CD4-positive, alpha-beta memory T cell (primary cell): Measurements from ENCODE around the gene NEUROD1. TPM values are rescaled to one million over a fixed set of nuclear protein-coding genes. Genes with fewer than 3 reads are reported as not detected.

Source experiments
- CTCF ChIA-PET: fragments of 350-600 bp; sonication (Branson Sonifier 250); formaldehyde crosslinking; loops from one replicate; lab custom pipeline; 2021; ENCODE audit warnings: inconsistent platforms; ENCODE audit not compliant: partially characterized antibody; lab: Charles Lee
- POLR2A ChIA-PET: fragments of 350-600 bp; sonication (Branson Sonifier 250); formaldehyde crosslinking; loops from one replicate; lab custom pipeline; 2021; ENCODE audit not compliant: partially characterized antibody; lab: Charles Lee
- DNase-seq, 5 donors: peaks; one replicate each; pipeline versions ENCODE4 v3.0.0 to v3.0.0-alpha.2; 2020 to 2022; ENCODE audit warnings: mixed read lengths in 1 of 5
- H3K27ac ChIP-seq: one replicate; pipeline ENCODE4 v1.7.0; 2013; ENCODE audit warnings: low read depth, low read length
- H3K27me3 ChIP-seq: 2 replicates; pipeline ENCODE4 v1.7.0; 2013; ENCODE audit warnings: mild to moderate bottlenecking, low read length, moderate library complexity; ENCODE audit not compliant: insufficient read depth
- H3K36me3 ChIP-seq: 2 replicates; pipeline ENCODE4 v1.7.0; 2013; ENCODE audit warnings: mild to moderate bottlenecking, low read length, moderate library complexity; ENCODE audit not compliant: insufficient read depth
- H3K4me1 ChIP-seq: 2 replicates; pipeline ENCODE4 v1.7.0; 2013; ENCODE audit warnings: mild to moderate bottlenecking, low read length, moderate library complexity; ENCODE audit not compliant: insufficient read depth
- H3K4me3 ChIP-seq, 2 donors: one replicate each; pipeline ENCODE4 v1.7.0; 2013; ENCODE audit warnings: low read length in 2 of 2, mild to moderate bottlenecking in 1 of 2
- H3K9me3 ChIP-seq, 2 donors: one replicate each; pipeline ENCODE4 v1.7.0; 2013; ENCODE audit warnings: low read length in 2 of 2, control low read depth in 1 of 2; ENCODE audit not compliant: control insufficient read depth in 1 of 2
- H3K27ac Mint-ChIP-seq, 7 donors: one replicate each; pipeline ENCODE4 v1.8.0; 2020 to 2021; ENCODE audit warnings: mixed read lengths in 7 of 7, mild to moderate bottlenecking in 6 of 7, inconsistent platforms in 3 of 7, moderate library complexity in 3 of 7
- H3K27me3 Mint-ChIP-seq, 2 donors: one replicate each; pipeline ENCODE4 v1.8.0; 2020 to 2021; ENCODE audit warnings: mixed read lengths in 2 of 2
- H3K36me3 Mint-ChIP-seq, 2 donors: one replicate each; pipeline ENCODE4 v1.8.0; 2020 to 2021; ENCODE audit warnings: mixed read lengths in 2 of 2, inconsistent platforms in 1 of 2, mild to moderate bottlenecking in 1 of 2
- H3K4me1 Mint-ChIP-seq, 4 donors: one replicate each; pipeline ENCODE4 v1.8.0; 2020 to 2021; ENCODE audit warnings: mixed read lengths in 4 of 4, mild to moderate bottlenecking in 1 of 4
- H3K4me3 Mint-ChIP-seq, 8 donors: one replicate each; pipeline ENCODE4 v1.8.0; 2020 to 2021; ENCODE audit warnings: mixed read lengths in 8 of 8, mild to moderate bottlenecking in 7 of 8, moderate library complexity in 6 of 8, inconsistent platforms in 3 of 8
- H3K9me3 Mint-ChIP-seq, 8 donors: one replicate each; pipeline ENCODE4 v1.8.0; 2020 to 2021; ENCODE audit warnings: mixed read lengths in 8 of 8, mild to moderate bottlenecking in 5 of 8, inconsistent platforms in 3 of 8, moderate library complexity in 1 of 8
- intact Hi-C: fragments of 100-400 bp; cut with micrococcal nuclease; formaldehyde crosslinking; loops from one replicate; pipeline ENCODE4 v1.15.1; 2023
- polyA plus RNA-seq, 2 donors: library from polyadenylated mRNA; unstranded; fragments of 300-500 nt; fragmentation: Illumina TruSeq; gene quantifications; one replicate each; pipeline ENCODE4 v1.2.3, GENCODE V29; 2021
- total RNA-seq, 2 experiments: library from RNA; stranded (reverse); gene quantifications; one replicate each; pipeline ENCODE4 v1.2.3, GENCODE V29; 2021

NEUROD1 gene
- total and polyA plus RNA-seq, 4 experiments from 2014 or later, result not detected

DNA sequence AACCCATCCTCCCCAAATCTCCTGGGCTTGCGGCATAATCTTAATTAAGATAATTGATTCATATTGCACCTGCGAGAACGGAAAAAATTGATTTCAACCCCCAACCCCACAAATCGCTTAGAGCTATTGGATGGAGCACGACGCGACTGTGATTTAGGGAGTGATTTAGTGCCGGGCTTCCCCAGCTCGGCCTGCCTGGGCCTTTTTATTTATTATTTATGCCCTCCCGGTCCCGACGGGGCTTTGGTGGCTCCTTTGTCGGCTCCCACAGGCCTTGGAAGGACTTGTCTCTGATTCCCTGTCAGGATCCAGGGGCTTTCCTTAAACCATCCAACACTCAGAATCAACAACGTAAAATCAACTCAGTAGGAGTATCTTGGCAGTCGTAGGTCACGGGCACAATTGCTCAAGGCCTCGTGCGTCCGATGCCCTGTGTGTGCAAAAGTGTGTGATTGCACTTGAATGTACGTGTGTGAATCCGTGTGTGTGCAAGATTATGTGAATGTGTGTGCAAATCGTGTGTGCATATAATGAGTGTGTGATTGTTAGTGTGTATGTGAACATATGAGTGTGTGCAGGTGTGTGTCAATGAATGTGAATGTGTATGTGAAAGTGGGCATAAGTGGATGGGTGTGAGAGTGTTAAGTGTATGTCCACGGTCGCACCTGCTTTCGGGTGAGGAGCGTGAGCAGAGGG, 4.3 kb upstream of the NEUROD1 start:
- Histone ChIP-seq H3K36me3 (no peaks in the 10 kb centered on the region), H3K4me1 (peaks cover 41% of the 10 kb centered on the region), H3K4me3 (no peak overlapping the region), H3K27me3 (peaks cover 45% of the 10 kb centered on the region), H3K9me3 (no peaks in the 10 kb centered on the region), H3K27ac (no peak overlapping the region)
- ChIA-PET CTCF (no interaction called here), POLR2A (no interaction called here)
- intact Hi-C loops, result no loop called here
- no peak for DNase-seq
- peak overlapping the region in 3 of 8 donors; percentile 0 to 7 (median 1) for H3K4me3 Mint-ChIP-seq
- H3K27me3 Mint-ChIP-seq, result peaks cover 63 to 64% of the 10 kb centered on the region in 2 donors
- no peak overlapping the region for H3K27ac Mint-ChIP-seq
- peaks cover 0 to 2% of the 10 kb centered on the region in 2 donors for H3K36me3 Mint-ChIP-seq
- H3K4me1 Mint-ChIP-seq, result peaks cover 21 to 40% (median 35%) of the 10 kb centered on the region in 4 donors
- peaks cover 0 to 13% (median 3%) of the 10 kb centered on the region in 8 donors for H3K9me3 Mint-ChIP-seq

DNA sequence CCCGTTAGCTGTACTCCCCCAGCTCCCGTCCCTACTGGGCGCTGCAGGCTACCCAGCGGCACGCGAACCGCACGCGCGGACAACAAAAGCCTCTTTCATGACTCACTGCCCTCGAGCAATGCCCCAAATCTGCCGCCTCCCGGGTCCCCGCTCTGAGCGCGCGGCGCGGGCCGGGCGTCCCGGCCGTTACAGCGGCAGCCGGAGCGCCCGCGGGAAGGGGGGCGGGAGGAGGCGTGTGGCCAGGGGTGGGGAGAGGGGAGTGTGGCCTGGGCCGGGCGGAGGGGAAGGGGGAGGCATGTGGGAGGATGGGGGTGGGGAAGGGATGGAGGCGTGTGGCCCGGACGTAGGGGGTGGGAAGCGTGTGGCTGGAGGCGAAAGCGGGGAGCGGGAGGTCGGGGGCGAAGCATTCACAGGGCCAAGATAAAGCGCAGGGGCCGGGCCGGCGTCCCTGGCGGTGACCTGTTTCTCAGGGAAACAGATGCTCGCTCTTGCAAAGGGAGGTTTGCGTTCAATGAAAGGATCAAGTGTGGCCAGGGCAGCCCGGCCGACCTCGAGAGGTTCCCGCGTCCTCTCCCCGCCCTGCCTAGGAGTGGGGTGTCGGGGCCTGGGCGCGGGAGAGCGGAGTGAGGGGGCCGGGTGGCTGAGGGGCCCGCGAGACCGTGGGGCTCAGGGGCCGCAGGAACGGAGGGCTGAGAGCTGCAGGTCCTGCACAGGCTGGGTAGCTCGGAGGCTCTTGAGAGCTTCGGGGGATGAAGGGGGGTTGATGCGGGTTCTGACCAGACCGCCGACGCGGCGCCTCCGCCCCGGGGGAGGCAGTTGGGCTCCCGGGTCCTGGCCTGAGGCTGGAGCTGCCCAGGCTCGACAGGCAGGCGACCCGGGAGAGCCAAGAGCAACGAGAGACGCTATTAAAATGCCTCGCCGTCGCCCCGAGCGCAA, 3.5 kb upstream of the NEUROD1 start:
- ChIA-PET CTCF (no interaction called here), POLR2A (no interaction called here)
- DNase-seq, result no peak
- Histone ChIP-seq H3K27me3 (peaks cover 50% of the 10 kb centered on the region), H3K4me1 (peaks cover 41% of the 10 kb centered on the region), H3K9me3 (no peaks in the 10 kb centered on the region), H3K27ac (no peak overlapping the region), H3K4me3 (no peak overlapping the region), H3K36me3 (no peaks in the 10 kb centered on the region)
- H3K27ac Mint-ChIP-seq, result peak overlapping the region in 1 of 7 donors; percentile 71
- peaks cover 0 to 21% (median 7%) of the 10 kb centered on the region in 8 donors for H3K9me3 Mint-ChIP-seq
- H3K4me3 Mint-ChIP-seq, result peak overlapping the region in 6 of 8 donors; percentile 43 to 77 (median 70)
- peaks cover 0 to 5% of the 10 kb centered on the region in 2 donors for H3K36me3 Mint-ChIP-seq
- intact Hi-C loops, result no loop called here
- peaks cover 21 to 47% (median 39%) of the 10 kb centered on the region in 4 donors for H3K4me1 Mint-ChIP-seq
- peaks cover 66% of the 10 kb centered on the region in 2 donors for H3K27me3 Mint-ChIP-seq

- Mint-ChIP-seq H3K27ac (no peak overlapping the region), H3K4me3 (peak overlapping the region in 7 of 8 donors; percentile 43 to 77 (median 69)), H3K27me3 (peaks cover 71 to 72% of the 10 kb centered on the region in 2 donors), H3K36me3 (peaks cover 0 to 8% of the 10 kb centered on the region in 2 donors), H3K4me1 (peaks cover 25 to 51% (median 41%) of the 10 kb centered on the region in 4 donors), H3K9me3 (peaks cover under 1 to 26% (median 12%) of the 10 kb centered on the region in 8 donors)
- ChIA-PET POLR2A (no interaction called here), CTCF (no interaction called here)
- intact Hi-C loops, result no loop called here
- Histone ChIP-seq H3K9me3 (no peaks in the 10 kb centered on the region), H3K36me3 (no peaks in the 10 kb centered on the region), H3K27ac (no peak overlapping the region), H3K27me3 (peaks cover 58% of the 10 kb centered on the region), H3K4me3 (no peak overlapping the region), H3K4me1 (peaks cover 41% of the 10 kb centered on the region)
- DNase-seq, result no peak
Measured at GRCh38 chr2:181682795-181683517, 2.6 kb upstream of the NEUROD1 start.

DNA sequence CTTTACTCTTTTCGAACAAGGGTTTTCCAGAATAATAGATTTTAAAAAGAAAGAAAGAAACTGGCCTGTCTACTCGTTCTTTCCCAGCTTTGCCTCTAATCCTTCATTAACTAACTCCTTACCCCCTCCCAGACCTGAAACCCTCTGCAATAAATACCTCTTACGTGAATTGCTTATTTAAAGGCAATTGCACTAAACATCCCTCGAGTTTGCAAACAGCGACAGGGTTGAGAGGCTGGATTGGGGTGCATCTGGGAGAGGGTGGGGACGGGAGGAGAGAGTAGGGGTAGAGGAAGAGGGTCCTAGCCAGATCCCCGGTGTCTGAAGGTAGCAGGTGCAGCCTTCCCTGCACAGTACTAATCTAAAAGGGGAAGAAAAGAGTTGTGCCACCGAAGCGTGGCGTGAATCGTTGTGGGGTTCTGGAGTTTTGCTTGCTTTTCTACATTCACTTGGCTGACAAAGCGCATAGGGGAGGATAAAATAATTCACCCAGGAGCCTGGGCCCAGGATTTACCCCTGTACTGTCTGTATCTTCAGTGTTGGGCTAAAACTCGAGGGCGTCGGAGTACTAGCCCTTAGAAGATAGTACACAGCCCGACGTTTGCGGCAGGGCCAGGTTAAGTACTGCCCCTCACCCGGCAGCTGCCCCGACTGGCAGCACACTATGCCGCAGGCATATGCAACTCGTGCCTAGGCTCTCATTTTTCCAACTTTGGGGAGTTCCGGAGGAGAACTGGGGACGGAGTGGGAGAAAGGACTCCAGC, 1.9 kb upstream of the NEUROD1 start:
- Histone ChIP-seq H3K27ac (no peak overlapping the region), H3K27me3 (peaks cover 64% of the 10 kb centered on the region), H3K9me3 (no peaks in the 10 kb centered on the region), H3K36me3 (no peaks in the 10 kb centered on the region), H3K4me3 (no peak overlapping the region), H3K4me1 (peaks cover 41% of the 10 kb centered on the region)
- Mint-ChIP-seq H3K36me3 (peaks cover 0 to 8% of the 10 kb centered on the region in 2 donors), H3K27ac (no peak overlapping the region), H3K27me3 (peaks cover 70 to 71% of the 10 kb centered on the region in 2 donors), H3K9me3 (peaks cover 2 to 28% (median 17%) of the 10 kb centered on the region in 8 donors), H3K4me1 (peaks cover 27 to 56% (median 44%) of the 10 kb centered on the region in 4 donors), H3K4me3 (peak overlapping the region in 6 of 8 donors; percentile 17 to 78 (median 56))
- ChIA-PET CTCF (no interaction called here), POLR2A (no interaction called here)
- intact Hi-C loops, result no loop called here
- DNase-seq, result no peak

DNA sequence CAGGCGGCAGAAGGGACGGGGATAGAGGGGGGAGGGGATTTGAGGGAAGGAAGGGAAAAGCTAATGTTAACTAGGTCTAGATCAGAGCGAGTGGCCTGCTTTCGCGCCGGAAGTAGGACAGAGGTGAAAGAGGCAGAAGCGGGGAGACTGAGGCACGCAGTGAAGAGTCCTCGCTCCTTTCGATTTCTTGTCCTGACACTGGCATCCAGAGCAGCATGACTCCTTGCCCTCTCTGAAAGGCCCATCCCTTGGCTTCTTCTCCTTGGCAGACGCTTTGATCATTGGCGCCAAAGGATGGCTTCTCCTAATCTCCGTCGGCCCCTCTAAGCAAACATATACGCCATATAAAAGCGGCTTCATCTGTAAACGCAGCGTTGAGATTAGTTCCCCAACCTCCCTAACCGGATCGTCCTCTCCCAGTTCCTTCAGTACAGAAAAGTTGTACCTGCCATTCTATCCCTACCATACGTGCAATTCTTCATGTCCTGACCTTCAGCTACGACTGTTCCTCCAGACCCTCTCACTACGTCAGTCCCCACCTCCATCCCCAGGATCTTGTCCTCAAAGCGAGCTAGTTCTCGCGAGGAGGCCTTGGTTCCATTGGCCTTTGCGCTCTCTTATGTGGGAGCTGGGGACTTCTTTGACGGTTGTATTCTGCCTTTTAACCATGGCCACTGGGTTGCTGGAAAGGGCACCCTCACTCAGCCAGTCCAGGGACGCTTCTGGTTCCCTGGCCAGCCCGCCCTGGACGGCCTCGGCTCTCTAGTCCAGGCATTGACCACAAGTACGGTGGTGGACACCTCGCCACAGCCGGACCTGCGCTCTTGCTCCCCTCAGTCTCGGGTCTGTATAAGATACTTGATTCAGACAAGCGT, 857 bp upstream of the NEUROD1 start:
- ChIA-PET CTCF (no interaction called here), POLR2A (no interaction called here)
- DNase-seq, result no peak
- Histone ChIP-seq H3K4me3 (peak overlapping the region in 1 of 2 donors; percentile 5), H3K36me3 (no peaks in the 10 kb centered on the region), H3K27me3 (peaks cover 57% of the 10 kb centered on the region), H3K4me1 (peaks cover 41% of the 10 kb centered on the region), H3K27ac (no peak overlapping the region), H3K9me3 (no peaks in the 10 kb centered on the region)
- Mint-ChIP-seq H3K9me3 (peaks cover 2 to 28% (median 17%) of the 10 kb centered on the region in 8 donors), H3K4me1 (peaks cover 27 to 56% (median 44%) of the 10 kb centered on the region in 4 donors), H3K36me3 (peaks cover 0 to 8% of the 10 kb centered on the region in 2 donors), H3K27me3 (peaks cover 70 to 73% of the 10 kb centered on the region in 2 donors), H3K4me3 (peak overlapping the region; percentile 37 to 78 (median 70)), H3K27ac (peak overlapping the region in 1 of 7 donors; percentile 9)
- intact Hi-C loops, result no loop called here

DNA sequence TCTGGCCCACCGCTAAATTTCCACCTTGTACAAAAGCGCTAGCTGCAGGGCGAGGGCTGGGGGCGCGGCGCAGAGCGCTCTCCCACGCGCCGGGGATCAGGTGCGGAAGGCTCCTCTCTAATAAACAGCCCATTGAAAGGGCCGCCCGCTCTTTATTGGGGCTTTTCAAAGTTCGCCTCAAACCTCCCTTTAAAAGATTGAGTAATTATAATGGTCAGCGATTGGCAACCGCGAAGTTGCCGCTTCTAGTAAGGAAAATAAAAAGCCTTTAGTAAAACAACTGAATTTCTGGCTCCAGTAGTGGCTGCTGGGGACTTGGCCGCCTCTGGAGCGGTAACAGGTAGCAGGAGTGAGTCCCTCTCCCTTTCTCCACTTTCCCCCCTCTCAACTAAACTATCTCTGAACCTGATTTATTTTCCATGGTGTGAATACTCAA, 755 bp downstream of the NEUROD1 start:
- intact Hi-C loops, result no loop called here
- H3K36me3 ChIP-seq, result no peaks in the 10 kb centered on the region
- no peaks in the 10 kb centered on the region for H3K9me3 ChIP-seq
- POLR2A ChIA-PET, result no interaction called here
- no peak overlapping the region for H3K27ac ChIP-seq
- peaks cover 45% of the 10 kb centered on the region for H3K27me3 ChIP-seq
- H3K4me1 ChIP-seq, result peaks cover 41% of the 10 kb centered on the region
- Mint-ChIP-seq H3K36me3 (peaks cover 0 to 8% of the 10 kb centered on the region in 2 donors), H3K4me3 (peak overlapping the region in 1 of 8 donors; percentile 48), H3K27ac (no peak overlapping the region), H3K9me3 (peaks cover 2 to 28% (median 17%) of the 10 kb centered on the region in 8 donors), H3K27me3 (peaks cover 59 to 72% of the 10 kb centered on the region in 2 donors), H3K4me1 (peaks cover 24 to 50% (median 38%) of the 10 kb centered on the region in 4 donors)
- H3K4me3 ChIP-seq, result no peak overlapping the region
- no peak for DNase-seq
- CTCF ChIA-PET, result no interaction called here
